Ovary (tissue), 3 donors: ENCODE measurements around the gene DLG1.

Source experiments
- CTCF ChIP-seq, 3 donors: fragments of 450-650 bp in 2 of 3; fragments of 200-600 bp in 1 of 3; IDR thresholded peaks; one replicate each; pipeline versions ENCODE4 v1.5.1 to v1.8.0; 2016 to 2022; ENCODE audit warnings: antibody characterized with exemption in 3 of 3, mild to moderate bottlenecking in 1 of 3
- EP300 ChIP-seq: sonication (generic); formaldehyde crosslinking; IDR thresholded peaks from one replicate; pipeline ENCODE4 v1.6.1; 2017; ENCODE audit warnings: antibody characterized with exemption
- POLR2A ChIP-seq: fragments of 450-650 bp; IDR thresholded peaks from one replicate; pipeline ENCODE4 v1.6.1; 2017; ENCODE audit warnings: antibody characterized with exemption, mild to moderate bottlenecking, moderate library complexity
- donor health status: DM: no; HTN: no; CAD: no.

- no peak for TF ChIP-seq CTCF (IDR thresholded peaks at IDR 0.05)
- no peak for TF ChIP-seq POLR2A
- TF ChIP-seq EP300: no peak
Observed at GRCh38 chr3:197083486-197083885, 214.9 kb downstream of the DLG1 start.
